ENCODE results near the gene DLG2.

DNA sequence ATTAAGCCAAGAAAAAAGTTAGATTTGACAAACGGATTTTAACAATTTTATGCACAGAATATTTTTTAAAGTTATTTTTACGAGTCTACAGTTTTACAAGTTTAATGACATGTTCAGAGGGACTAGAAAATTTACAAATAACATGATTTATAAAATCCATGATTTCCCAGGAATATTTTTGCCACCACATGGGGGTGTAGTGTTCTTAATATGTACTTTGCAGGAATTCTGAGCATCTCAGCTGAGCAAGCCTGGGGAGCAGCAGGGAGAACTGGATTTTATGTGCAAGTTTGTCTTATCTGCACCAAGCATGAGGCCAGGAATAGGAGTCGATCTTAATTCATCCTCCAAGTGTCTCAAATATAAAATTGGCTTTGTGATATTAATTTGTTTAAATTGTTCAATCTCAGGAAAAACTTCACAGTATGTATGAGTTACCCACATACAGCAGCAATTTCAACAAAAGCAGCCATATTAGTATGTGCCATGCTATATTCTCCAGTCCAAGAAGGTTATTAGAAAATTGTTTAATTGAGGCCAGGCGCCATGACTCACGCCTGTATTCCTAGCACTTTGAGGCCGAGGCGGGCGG lies 826.3 kb downstream of the DLG2 start:
- TF ChIP-seq, protein P1, sequence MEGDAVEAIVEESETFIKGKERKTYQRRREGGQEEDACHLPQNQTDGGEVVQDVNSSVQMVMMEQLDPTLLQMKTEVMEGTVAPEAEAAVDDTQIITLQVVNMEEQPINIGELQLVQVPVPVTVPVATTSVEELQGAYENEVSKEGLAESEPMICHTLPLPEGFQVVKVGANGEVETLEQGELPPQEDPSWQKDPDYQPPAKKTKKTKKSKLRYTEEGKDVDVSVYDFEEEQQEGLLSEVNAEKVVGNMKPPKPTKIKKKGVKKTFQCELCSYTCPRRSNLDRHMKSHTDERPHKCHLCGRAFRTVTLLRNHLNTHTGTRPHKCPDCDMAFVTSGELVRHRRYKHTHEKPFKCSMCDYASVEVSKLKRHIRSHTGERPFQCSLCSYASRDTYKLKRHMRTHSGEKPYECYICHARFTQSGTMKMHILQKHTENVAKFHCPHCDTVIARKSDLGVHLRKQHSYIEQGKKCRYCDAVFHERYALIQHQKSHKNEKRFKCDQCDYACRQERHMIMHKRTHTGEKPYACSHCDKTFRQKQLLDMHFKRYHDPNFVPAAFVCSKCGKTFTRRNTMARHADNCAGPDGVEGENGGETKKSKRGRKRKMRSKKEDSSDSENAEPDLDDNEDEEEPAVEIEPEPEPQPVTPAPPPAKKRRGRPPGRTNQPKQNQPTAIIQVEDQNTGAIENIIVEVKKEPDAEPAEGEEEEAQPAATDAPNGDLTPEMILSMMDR (IDR thresholded peaks at IDR 0.05) = no peak
- TF ChIP-seq POLR2AphosphoS5 (IDR thresholded peaks at IDR 0.05) = no peak
- no peak for TF ChIP-seq POLR2A (IDR thresholded peaks at IDR 0.05; ENCODE audit: low read depth)
